Measurements from ENCODE around the gene AKNA.

The AKNA gene

GRCh38 chr9:114367772-114368569, 19.8 kb downstream of the AKNA start:
- H3K27ac Mint-ChIP-seq, result no peak overlapping the region
- no peaks in the 10 kb centered on the region for H3K9me3 Mint-ChIP-seq
- peaks cover 18% of the 10 kb centered on the region for H3K36me3 Mint-ChIP-seq (ENCODE audit: low read depth)

GRCh38 chr9:114367366-114367765, 20.4 kb downstream of the AKNA start:
- no peak for TF ChIP-seq CTCF (IDR thresholded peaks at IDR 0.05)
- Mint-ChIP-seq H3K4me3 (no peak overlapping the region), H3K27me3 (ENCODE audit: low read depth, poor library complexity) (no peaks in the 10 kb centered on the region), H3K9me3 (no peaks in the 10 kb centered on the region), H3K4me1 (peaks cover 25% of the 10 kb centered on the region), H3K27ac (no peak overlapping the region), H3K36me3 (ENCODE audit: low read depth) (peaks cover 18% of the 10 kb centered on the region)
- DNase-seq, result no peak

More at GRCh38 chr9:114367772-114368569, 19.8 kb downstream of the AKNA start:
- no peak for DNase-seq
- Mint-ChIP-seq H3K27me3 (ENCODE audit: low read depth, poor library complexity) (no peaks in the 10 kb centered on the region), H3K4me1 (peaks cover 31% of the 10 kb centered on the region), H3K4me3 (no peak overlapping the region)
- no peak for TF ChIP-seq CTCF (IDR thresholded peaks at IDR 0.05)

GRCh38 chr9:114366334-114367128, 21.3 kb downstream of the AKNA start:
- Mint-ChIP-seq H3K27ac (peak overlapping the region; percentile 13), H3K4me3 (no peak overlapping the region), H3K36me3 (ENCODE audit: low read depth) (peaks cover 20% of the 10 kb centered on the region), H3K9me3 (no peaks in the 10 kb centered on the region), H3K27me3 (ENCODE audit: low read depth, poor library complexity) (no peaks in the 10 kb centered on the region), H3K4me1 (peaks cover 18% of the 10 kb centered on the region)
- no peak for TF ChIP-seq CTCF (IDR thresholded peaks at IDR 0.05)
- DNase-seq, result no peak

DNA sequence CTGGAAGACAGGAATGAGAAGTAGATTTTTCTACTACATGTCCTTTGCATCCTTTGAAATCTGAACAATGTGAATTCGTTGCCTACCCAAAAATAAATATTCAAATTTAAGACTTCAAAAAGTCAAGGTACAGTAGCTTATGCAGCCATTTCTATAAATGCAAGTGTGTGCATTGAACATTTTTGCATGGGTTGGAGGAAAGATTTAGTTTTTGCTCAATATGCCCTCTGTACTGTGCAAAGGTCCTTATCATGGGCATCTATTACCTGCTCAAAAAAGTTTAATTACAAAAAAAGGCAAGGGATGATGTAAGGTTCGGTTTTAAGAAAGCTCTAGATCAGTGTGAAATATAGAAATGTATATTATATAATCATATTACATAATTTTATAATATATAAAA, 22.6 kb downstream of the AKNA start:
- Mint-ChIP-seq H3K36me3 (ENCODE audit: low read depth) (peaks cover 30% of the 10 kb centered on the region), H3K9me3 (no peaks in the 10 kb centered on the region), H3K27ac (no peak overlapping the region), H3K4me3 (no peak overlapping the region), H3K4me1 (peaks cover 9% of the 10 kb centered on the region), H3K27me3 (ENCODE audit: low read depth, poor library complexity) (no peaks in the 10 kb centered on the region)
- no peak for DNase-seq
- TF ChIP-seq CTCF (IDR thresholded peaks at IDR 0.05), result no peak

DNA sequence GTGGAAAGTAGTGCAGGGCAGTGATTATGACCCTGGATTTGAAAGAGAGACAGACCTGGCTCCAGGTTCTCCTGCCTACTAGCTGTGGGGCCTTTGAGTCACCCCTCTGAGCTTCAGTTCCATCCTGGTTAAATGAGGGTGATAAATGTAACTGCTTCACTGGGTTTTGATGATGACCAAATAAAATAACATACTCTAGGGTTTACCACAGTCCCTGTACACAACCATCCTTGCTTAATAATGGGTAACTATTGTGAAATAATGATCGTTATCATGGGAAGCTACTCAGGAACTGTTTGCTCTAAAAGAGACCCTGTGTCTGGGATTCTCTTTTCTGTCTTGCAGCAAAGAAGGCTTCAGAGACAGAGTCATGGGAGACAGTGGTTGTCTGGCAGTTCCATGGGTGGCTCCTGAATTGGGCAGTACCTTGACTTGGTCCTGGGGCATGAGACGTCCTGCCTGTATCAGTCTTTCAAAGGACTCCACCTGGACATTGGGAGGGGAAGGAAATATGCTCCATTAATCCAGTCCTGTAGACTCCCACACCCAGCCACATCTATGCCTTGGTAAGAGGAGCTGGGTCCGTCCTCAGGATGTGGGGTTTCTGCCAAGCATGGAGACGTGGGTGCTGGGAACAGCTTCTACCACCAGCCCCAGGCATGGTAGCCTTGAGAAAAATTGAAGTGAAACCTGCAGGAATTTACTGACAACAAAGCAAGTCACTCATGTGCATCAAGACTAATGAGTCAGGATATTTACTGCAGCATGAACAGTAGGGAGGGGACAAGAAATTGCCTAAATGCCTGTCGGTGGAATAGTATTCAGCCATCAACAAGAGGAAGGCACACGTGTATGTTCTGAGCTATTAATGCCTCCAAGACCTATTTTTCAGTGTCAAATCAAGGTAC, 23.4 kb downstream of the AKNA start:
- H3K4me1 Mint-ChIP-seq, result peaks cover 4% of the 10 kb centered on the region
- peak overlapping the region; percentile 48 for H3K27ac Mint-ChIP-seq
- no peaks in the 10 kb centered on the region for H3K9me3 Mint-ChIP-seq
- H3K27me3 Mint-ChIP-seq (ENCODE audit: low read depth, poor library complexity), result no peaks in the 10 kb centered on the region
- no peak overlapping the region for H3K4me3 Mint-ChIP-seq
- no peak for DNase-seq
- no peak for TF ChIP-seq CTCF (IDR thresholded peaks at IDR 0.05)
- H3K36me3 Mint-ChIP-seq (ENCODE audit: low read depth), result peaks cover 32% of the 10 kb centered on the region

Measured in nephron progenitor cell (in vitro differentiated cells).